Measurements from ENCODE around the gene TBCCD1. TPM values are rescaled to one million over a fixed set of nuclear protein-coding genes. Genes with fewer than 3 reads are reported as not detected.

TBCCD1 gene
- total and polyA plus RNA-seq, 2 experiments from 2014 or later: 5.8 to 16.7 TPM

GRCh38 chr3:186598108-186598784 is 31.1 kb upstream of the TBCCD1 start:
- Mint-ChIP-seq H3K36me3 (ENCODE audit: low read depth) (no peaks in the 10 kb centered on the region), H3K27ac (no peak overlapping the region), H3K4me3 (no peak overlapping the region), H3K27me3 (ENCODE audit: insufficient read depth, low read depth, poor library complexity) (peaks cover 3% of the 10 kb centered on the region), H3K4me1 (peaks cover 9% of the 10 kb centered on the region), H3K9me3 (no peaks in the 10 kb centered on the region; the same call in 2 of the 3 replicates)
- H3K79me2 ChIP-seq (replicated peaks; ENCODE audit: insufficient read depth): no peaks in the 10 kb centered on the region
- no peak overlapping the region for H2AFZ ChIP-seq
- no peaks in the 10 kb centered on the region for H4K20me1 ChIP-seq (replicated peaks; ENCODE audit: insufficient read depth)
- no peaks in the 10 kb centered on the region for H3F3A ChIP-seq (replicated peaks; ENCODE audit: low read depth)
- DNase-seq (ENCODE audit: low spot score) (no peak), ATAC-seq (no peak)
- no peaks in the 10 kb centered on the region for H3K9me2 ChIP-seq (ENCODE audit: insufficient read depth)
- TF ChIP-seq ZNF114 (CRISPR knock-in tag; IDR thresholded peaks at IDR 0.05) (no peak), EZH2phosphoT487 (IDR thresholded peaks at IDR 0.05; ENCODE audit: unreplicated experiment) (no peak), POLR2AphosphoS5 (IDR thresholded peaks at IDR 0.05; ENCODE audit: low read depth) (no peak), EZH2 (IDR thresholded peaks at IDR 0.05; ENCODE audit: low read depth, unreplicated experiment) (no peak), ZNF331 (CRISPR knock-in tag; IDR thresholded peaks at IDR 0.05; ENCODE audit: low read depth) (no peak), ZNF462 (CRISPR knock-in tag; IDR thresholded peaks at IDR 0.05) (no peak), CREB1 (CRISPR knock-in tag; IDR thresholded peaks at IDR 0.05; ENCODE audit: low read depth) (no peak), STAT1 (IDR thresholded peaks at IDR 0.05; ENCODE audit: unreplicated experiment) (no peak), JUNB (IDR thresholded peaks at IDR 0.05; ENCODE audit: unreplicated experiment) (no peak), NANOG (IDR thresholded peaks at IDR 0.05; ENCODE audit: borderline replicate concordance) (no peak), CTCF (conservative IDR thresholded peaks at IDR 0.05; ENCODE audit: low read depth in 2 of 2) (no peak), REST (IDR thresholded peaks at IDR 0.05; ENCODE audit: unreplicated experiment) (no peak)
- TF ChIP-seq, protein P1, sequence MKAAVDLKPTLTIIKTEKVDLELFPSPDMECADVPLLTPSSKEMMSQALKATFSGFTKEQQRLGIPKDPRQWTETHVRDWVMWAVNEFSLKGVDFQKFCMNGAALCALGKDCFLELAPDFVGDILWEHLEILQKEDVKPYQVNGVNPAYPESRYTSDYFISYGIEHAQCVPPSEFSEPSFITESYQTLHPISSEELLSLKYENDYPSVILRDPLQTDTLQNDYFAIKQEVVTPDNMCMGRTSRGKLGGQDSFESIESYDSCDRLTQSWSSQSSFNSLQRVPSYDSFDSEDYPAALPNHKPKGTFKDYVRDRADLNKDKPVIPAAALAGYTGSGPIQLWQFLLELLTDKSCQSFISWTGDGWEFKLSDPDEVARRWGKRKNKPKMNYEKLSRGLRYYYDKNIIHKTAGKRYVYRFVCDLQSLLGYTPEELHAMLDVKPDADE (IDR thresholded peaks at IDR 0.05): no peak
- H3K4me3 ChIP-seq: no peak overlapping the region
- no peaks in the 10 kb centered on the region for H3K4me1 ChIP-seq (ENCODE audit: insufficient read depth)
- H3K27me3 ChIP-seq (ENCODE audit: insufficient read depth): no peaks in the 10 kb centered on the region
- H3K4me2 ChIP-seq: no peak overlapping the region
- no peaks in the 10 kb centered on the region for H3K36me3 ChIP-seq (ENCODE audit: insufficient read depth)
- H3K27ac ChIP-seq (ENCODE audit: low read depth): no peak overlapping the region

Data from GM23338 (cell line).